Measurements from ENCODE around the gene ATRN.
"Not testable (repeated sequence)": the region's sequence is repeated elsewhere in the genome, so short reads cannot be mapped to it uniquely, and the experiment has no call there.

ATRN gene

DNA sequence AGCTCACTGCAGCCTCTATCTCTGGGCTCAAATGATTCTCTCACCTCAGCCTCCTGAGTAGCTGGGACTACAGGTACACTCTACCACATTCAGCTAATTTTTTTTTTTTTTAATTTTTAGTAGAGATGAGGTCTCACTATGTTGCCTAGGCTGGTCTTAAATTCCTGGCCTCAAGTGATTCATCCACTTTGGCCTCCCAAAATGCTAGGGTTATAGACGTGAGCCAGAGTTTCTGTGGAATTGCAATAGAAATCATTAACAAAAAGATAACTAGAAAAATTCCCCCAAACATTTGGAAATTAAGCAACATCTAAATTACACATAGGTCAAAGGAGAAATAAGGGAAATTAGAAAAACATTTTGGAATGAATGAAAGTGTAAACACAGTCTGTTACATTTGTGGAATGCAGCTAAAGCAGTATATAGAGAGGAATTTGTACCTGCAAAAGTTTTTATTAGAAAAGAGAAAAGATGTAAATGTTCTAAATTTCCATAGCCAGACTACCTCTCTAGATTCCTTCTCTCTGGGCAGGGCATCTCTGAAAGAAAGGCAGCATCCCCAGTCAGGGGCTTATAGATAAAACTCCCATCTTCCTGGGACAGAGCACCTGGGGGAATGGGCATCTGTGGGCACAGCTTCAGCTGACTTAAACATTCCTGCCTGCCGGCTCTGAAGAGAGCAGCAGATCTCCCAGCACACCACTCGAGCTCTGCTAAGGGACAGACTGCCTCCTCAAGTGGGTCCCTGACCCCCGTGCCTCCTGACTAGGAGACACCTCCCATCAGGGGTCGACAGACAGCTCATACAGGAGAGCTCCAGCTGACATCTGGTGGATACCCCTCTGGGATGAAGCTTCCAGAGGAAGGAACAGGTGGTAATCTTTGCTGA lies 51.3 kb downstream of the ATRN start:
- DNase-seq: no peak

DNA sequence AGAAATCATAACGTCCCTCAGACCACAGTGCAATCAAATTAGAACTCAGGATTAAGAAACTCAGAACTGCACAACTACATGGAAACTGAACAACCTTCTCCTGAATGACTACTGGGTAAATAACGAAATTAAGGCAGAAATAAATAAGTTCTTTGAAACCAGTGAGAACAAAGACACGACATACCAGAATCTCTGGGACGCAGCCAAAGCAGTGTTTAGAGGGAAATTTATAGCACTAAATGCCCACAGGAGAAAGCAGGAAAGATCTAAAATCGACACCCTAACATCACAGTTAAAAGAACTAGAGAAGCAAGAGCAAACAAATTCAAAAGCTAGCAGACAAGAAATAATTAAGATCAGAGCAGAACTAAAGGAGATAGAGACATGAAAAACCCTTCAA lies 53.9 kb downstream of the ATRN start:
- DNase-seq: not testable (repeated sequence)

- no peak for DNase-seq
Measured at GRCh38 chr20:3532089-3532615, 61.3 kb downstream of the ATRN start.

DNA sequence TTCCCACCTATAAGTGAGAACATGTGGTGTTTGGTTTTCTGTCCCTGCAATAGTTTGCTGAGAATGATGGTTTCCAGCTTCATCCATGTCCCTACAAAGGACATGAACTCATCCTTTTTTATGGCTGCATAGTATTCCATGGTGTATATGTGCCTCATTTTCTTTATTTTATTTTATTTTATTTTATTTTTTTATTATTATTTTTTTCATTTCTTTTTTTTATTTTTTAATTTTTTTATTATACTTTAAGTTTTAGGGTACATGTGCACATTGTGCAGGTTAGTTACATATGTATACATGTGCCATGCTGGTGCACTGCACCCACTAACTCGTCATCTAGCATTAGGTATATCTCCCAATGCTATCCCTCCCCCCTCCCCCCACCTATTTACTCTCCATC lies 66.9 kb downstream of the ATRN start:
- DNase-seq: not testable (repeated sequence)

- DNase-seq: no peak
Measured at GRCh38 chr20:3539311-3540107, 68.7 kb downstream of the ATRN start.

DNA sequence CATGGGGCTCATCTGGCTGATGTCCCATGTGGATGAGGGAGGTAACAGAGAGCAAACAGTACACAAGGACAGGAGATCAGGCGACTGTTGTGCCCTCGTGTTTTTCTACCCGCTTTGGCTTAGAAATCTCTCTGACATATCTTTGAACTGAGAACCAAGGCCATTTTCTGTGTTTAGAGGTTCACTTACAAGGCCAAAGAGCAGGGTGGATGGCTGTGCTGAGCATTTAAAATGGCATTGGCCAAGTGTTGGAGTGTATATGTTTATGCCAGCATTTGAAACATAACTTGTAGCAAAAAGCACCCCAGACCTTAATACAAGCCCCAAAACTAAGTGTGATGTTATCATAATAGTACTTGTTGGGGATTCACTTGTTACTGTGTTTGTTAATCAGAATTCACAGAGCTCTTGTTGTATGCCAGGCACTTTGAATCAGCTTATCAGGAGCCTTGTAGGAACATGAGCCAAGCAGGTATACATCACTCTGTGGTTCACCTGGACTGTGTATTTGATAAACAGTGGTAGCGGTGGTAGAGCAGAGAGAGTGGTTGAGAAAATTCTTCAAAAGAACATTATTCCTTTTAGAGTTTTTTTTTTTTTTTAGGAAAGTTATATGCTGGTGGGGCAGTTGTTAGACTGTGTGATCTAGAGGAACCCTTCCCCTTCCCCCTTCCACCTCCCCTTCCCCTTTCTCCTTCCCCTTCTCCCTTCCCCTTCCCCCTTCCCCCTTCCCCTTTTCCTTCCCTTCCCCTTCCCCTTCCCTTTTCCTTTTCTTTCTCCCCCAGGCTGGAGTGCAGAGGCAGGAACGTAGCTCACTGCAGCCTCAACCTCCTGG lies 71.3 kb downstream of the ATRN start:
- no peak for DNase-seq

DNA sequence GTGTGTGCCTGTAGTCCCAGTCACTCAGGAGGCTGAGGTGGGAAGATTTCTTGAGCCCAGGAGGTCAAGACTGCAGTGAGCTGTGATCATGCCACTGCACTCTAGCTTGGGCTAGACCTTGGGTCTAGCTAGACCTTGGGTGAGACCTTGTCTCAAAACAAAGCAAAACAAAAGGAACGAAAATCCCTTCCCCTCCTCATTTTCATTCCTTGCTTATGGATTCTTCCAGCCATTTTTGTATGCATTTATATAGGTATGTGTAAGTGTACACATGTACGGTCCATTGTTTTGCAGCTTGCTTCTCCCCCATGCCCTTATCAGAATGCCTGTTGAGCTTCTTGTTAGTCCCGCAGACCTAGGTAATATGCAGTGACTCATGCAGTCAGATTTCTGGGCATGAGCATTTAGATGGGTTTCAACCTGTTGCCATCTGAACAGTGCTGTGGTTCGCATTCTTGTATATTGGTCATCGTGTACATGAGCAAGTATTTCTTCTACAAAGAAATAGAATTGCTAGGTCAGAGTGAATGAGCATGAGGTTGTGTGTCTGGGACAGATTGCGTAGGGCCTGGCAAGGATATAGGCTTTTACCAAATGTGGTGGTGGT lies 73.2 kb downstream of the ATRN start:
- DNase-seq: no peak

DNA sequence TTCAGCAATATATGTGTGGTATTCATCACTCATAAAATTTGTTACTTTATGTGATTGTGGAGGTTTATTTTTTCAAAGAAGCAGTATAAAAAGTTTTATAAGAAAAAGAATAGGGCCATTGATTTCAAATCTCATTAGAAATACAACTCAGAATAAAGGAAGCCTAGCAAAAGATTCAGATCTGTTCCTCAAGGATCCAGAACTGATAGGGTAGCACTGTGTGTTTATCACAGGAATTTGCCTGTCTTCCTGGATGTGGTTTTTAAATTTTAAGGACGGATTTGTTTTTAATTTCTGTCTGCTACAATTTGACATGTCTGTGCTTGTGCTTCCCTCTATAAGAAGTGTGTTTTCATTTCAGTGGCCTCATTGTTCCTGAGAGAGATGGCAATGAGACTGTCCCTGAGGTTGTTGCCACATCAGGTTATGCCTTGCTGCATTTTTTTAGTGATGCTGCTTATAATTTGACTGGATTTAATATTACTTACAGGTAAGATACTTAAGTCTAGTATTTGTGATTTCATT lies 74.6 kb downstream of the ATRN start:
- DNase-seq: no peak

DNA sequence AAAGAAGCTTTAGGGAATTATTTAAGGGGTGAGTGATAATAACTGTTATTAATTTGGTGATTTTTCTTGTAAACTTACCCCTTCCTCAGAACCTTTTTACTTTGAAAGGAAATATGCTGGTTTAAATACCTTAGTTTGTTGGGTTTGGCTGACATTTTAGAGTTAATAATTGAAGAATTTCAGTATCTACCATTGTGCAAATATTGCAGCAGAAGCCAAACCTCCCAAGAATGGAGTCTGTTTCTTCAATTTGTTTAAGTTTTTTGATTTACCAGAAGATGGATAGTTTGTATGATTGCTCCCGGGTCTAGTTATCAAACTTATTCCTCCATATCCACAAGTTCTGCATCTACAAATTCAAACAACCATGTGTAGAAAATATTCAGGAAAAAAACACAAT lies 77.1 kb downstream of the ATRN start:
- no peak for DNase-seq

GRCh38 chr20:3550837-3551236 lies 80.0 kb downstream of the ATRN start:
- DNase-seq: no peak

DNA sequence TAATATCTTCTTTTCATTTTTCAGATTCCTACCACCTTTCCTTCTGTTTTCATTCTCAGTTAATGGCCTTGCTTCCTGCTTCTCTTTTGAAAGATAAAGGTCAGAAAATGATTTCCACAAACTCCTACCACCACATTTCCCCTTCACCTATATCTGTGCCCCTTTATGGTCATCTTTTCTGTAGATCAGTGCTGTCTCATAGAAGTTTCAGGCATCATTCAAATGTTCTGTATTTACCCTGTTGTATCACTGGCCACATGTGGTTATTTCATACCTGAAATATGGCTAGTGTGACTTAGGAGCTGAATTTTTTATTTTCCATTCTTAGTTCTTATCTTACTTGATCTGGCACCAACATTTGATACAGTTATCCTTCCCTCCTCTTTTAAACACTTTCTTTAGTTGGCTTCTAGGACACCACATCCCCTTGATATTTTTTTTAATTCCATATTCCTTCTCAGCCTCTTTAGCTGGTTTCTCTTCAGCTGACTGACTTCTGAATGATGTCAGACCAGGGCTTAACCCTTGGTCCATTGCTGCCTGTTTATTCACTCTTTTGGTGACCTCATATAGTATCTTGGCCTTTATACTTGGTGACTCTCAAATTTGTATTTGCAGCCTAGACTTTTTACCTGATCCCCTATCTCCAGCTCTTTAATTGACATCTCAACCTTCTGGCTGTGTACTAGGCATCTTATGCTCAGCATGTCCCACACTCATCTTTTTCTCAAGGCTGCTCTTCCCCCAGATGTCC lies 81.0 kb downstream of the ATRN start:
- no peak for DNase-seq

- no peak for DNase-seq
Measured at GRCh38 chr20:3553663-3554062, 82.8 kb downstream of the ATRN start.

DNA sequence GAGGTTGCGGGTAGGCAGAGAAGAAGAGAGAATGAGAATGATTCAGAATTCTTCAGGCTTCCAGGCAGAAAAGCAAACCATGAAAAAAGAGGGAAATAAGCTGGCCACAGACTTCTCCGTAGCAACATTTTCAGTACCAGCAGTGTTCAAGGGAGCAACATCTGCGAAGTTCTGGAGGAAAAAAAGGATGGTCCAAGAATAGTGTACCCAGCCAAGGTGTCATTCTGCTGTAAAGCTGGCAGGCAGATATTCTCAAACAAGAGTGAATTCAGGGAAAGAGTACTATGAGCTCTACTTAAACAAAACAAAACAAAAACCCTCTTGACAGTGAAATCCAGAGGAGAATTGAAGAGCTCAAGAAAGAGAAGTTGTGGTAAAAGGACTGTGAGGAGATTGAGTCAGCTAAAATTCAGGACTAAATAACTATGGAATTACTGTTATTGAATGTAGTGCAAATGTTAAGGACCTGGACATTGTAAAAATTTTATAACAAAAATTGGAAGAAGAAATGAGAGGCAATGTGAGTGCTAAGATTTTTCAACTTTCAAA lies 86.5 kb downstream of the ATRN start:
- DNase-seq: no peak

GRCh38 chr20:3559231-3559630 lies 88.4 kb downstream of the ATRN start:
- DNase-seq: no peak

DNA sequence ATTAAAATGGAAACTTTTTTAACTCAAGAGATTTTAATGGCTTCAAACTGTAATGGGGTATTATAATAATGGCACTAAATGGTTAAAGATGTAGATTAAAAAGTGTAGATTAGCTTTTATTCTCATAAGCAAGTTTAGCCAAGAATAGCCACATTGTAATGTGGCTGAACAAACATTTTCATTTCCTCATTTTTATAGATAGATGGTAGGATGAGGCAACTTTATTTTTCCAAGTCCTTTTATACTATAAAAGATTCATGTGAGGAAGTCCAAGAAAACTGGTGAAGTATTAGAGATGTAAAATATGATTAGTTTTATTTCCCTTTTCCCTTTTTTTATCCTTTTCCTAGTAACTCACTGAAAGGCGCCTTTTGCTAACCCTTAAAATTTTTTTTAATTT lies 88.8 kb downstream of the ATRN start:
- no peak for DNase-seq

DNA sequence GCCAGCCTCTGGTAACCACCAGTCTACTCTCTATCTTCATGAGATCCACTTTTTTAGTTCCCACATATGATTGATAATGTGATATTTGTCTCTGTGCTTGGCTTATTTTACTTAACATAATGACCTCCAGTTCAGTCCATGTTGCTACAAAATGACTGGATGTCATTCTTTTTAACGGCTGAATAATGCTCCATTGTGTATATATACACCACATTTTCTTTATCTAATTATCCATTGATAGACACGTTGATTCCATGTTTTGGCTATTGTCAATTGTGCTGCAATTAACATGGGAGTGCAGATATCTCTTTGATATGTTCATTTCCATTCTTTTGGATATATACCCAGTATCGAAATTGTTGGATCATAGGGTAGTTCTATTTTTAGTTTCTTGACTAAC lies 89.3 kb downstream of the ATRN start:
- no peak for DNase-seq

- no peak for DNase-seq
Measured at GRCh38 chr20:3560578-3560977, 89.8 kb downstream of the ATRN start.

GRCh38 chr20:3563133-3563532 lies 92.3 kb downstream of the ATRN start:
- DNase-seq: no peak

DNA sequence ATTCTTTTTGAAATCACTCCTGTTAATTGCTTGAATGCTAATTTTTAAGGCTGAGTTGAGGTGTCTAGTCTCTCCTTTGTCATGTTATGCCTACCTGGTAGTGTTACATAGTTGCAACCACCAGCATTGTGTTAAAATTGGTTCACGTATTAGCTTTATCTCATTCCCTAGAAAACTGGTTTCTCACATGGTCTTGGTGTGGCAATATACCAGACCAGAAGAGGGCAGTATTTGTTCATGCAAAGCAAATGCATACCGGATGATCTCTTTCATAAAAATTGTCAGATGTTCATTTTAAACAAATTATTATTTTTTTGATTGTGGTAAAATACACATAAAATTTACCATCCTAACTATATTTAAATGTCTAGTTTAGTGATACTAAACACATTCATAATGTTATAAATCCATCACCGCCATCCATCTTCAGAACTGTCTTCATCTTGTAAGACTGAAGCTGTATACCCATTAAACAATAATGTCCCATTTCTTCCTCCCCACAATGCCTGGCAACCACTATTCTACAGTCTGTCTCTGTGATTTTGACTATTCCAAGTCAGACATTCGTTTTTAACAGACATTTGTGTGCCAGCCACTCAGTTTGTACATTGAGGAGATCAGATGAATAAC lies 92.8 kb downstream of the ATRN start:
- DNase-seq: no peak

GRCh38 chr20:3565851-3566250 lies 95.0 kb downstream of the ATRN start:
- no peak for DNase-seq

GRCh38 chr20:3572151-3572550 lies 101.3 kb downstream of the ATRN start:
- no peak for DNase-seq
